Measurements from ENCODE around the gene MYO16.
"Not testable (repeated sequence)": the region's sequence is repeated elsewhere in the genome, so short reads cannot be mapped to it uniquely, and the experiment has no call there.

MYO16 gene

DNA sequence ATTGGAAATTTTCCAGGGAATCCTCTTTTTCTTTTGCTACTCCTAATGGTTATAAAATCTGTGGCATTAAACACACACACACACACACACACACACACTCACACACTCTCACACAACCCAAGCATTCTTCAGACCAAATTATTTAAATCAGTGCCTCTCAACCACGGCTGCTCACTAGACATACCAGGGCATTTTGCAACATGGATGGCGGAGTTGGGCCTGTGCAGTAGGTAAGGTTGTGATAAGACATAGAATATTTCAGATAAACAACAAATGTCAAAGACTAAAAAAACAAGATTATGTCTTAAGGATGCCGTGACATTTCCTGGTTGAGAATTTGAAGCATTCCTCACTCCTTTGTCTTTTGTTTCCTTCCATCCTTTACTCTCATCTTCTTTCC lies 443.1 kb downstream of the MYO16 start:
- DNase-seq (ENCODE audit: low spot score), result no peak

DNA sequence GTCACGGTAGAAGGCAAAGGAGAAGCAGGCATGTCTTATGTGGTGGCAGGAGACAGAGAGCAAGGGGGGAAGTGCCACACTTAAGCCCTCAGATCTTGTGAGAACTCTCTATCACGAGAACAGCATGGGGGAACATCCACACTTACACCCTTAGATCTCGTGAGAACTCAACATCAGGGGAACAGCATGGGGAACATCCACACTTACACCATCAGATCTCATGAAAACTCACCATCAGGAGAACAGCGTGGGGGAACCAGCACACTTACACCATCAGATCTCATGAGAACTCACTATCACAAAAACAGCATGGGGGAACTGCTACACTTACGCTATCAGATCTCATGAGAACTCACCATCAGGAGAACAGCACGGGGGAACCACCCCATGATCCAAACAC lies 445.0 kb downstream of the MYO16 start:
- no peak for DNase-seq (ENCODE audit: low spot score)

DNA sequence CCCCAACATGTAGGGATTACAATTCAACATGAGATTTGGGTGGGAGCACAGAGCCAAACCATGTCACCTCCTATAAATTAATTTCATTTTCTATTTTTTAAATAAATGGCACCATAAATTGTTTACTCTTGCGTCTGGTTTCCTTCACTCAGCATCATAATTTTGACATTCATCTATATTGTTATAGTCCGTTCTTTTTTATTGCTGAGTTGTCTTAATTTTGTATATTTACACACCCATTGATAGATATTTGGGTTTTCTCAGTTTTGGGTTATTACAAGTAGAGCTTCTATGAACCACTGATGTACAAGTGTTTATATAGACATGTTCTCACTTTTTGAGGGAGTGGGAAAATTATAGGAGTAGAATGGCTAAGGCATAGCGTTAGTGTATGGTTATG lies 445.4 kb downstream of the MYO16 start:
- DNase-seq (ENCODE audit: low spot score), result no peak

DNA sequence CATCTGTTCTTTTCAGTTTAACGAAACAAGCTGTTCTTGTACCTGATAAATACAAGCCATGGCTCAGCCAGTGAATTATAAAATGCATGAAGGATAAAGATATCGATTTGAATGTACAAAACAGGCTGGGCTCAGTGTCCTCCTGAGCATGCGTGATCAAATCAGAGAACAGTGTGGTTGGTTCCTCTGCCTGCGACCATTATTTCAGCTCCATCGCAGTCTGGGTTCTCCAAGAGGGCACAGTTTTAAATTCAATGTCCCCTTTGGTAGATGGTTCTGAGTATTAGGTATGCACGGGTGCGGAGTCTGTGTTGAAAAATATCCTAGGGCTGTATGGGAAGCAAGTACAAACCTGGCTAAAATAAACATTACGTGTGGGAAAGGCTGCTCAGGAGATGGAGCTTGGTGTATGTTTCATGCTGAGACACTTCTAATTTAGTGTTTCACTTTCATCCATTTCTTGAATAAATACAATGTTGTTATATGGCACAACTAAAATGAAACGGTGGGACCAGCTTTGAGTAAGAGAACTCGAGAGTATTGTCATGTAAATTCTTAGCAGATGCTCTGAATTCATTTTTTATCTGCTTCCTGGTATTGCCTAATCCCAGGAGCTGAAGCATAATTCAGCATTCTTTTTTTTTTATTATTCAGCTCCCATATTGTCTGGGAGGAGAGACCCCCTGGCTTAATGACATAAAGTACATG lies 458.7 kb downstream of the MYO16 start:
- DNase-seq (ENCODE audit: low spot score), result no peak

DNA sequence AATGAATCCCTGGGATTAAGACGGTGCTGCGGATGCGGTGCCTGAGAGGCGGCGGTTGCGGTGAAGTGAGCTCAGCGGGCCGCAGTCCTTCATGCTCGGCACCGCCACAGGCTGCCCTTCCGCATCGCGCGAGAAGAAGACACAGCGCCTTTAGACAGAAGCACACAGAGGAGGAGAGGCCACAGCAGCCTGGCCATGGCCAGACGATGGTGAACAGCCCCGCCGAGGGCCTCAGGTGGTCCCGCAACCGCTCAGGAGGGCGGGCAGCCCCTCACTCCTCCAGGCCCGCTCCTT lies 459.2 kb downstream of the MYO16 start:
- no peak for DNase-seq (ENCODE audit: low spot score)

DNA sequence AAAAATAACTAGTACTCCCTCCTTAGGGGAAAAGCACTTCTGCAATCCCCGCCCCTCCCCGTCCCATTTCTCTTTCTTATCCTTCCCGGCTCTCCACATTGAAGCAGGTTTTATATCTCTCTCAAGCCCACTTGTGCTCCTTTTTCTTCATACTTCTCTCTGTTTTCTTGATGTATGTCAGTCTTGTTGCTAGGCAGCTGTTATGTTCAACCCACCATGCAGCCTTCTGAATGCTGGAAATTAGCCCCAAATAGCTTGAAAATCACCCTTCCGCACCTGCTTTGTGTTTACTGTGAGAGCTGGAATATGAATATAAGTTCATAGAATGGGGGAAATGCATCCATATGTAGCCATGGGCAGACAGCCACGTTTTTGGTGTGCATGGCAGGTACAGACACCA lies 461.4 kb downstream of the MYO16 start:
- no peak for DNase-seq (ENCODE audit: low spot score)

DNA sequence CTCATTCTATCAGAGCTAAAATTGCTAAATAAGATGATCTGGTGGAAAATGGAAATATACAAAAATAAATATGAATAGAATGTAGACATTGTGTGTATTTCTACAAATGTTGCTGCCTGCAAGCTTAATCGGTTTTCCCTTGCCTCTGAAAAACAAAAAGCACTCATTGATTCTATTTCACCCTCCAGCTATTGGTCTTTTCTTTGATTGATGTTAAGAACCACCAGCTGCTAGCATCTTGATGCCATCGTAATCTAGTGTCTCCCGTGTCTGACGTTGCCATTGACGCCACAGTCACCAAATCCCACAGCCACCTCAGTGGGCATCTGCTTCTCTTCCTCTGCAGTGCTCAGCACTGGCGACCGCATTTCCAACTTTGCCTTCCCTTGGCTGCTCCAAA lies 461.8 kb downstream of the MYO16 start:
- DNase-seq (ENCODE audit: low spot score), result no peak

DNA sequence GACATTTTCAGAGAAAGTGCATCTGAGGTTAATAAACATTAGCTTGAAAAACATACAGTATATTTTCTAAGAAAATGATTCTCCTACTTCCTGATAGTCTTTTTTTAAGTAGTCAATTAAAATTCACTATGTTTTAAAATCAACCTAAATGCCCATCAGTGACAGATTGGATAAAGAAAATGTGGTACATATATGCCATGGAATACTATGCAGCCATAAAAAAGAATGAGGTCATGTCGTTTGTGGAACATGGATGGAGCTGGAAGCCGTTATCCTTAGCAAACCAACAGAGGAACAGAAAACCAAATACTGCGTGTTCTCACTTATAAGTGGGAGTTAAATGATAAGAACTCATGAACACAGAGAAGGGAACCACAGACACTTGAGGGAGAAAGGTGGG lies 462.8 kb downstream of the MYO16 start:
- not testable (repeated sequence) for DNase-seq (ENCODE audit: low spot score)

DNA sequence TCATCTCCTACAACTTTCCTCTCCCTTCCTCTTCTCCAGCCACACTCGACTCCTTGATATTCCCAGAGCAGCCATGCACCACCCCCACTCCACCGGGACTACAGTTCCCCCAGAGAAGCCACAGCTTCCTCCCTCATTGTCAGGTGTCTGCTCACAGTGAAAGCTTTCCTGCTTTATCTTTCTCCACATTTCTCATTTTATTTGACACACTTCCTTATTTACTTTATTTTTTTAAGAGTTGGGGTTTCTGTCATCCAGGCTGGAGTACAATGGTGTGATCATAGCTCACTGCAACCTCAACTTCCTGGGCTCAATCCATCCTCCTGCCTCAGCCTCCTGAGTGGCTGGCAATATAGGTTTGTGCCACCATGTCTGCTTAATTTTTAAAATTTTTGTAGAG lies 464.6 kb downstream of the MYO16 start:
- DNase-seq (ENCODE audit: low spot score), result no peak

DNA sequence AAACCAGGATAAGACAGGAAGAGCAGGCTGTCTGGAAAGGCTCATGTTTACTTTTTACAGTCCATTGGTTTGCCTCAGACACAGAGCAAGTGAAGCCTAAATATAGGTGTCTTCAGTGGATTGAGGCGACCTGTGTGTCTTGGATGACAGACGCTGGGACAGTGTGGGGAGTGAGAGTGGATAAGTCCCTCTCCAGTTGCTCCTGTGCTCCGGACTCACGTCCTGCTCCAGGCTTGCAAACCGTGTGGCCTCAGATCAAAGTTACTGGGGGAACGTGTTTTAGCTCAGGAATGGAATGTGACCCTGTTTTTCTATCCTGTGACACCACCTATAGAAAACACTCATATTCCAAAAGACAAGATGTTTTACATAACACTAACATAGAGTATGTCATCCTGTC lies 465.7 kb downstream of the MYO16 start:
- no peak for DNase-seq (ENCODE audit: low spot score)

DNA sequence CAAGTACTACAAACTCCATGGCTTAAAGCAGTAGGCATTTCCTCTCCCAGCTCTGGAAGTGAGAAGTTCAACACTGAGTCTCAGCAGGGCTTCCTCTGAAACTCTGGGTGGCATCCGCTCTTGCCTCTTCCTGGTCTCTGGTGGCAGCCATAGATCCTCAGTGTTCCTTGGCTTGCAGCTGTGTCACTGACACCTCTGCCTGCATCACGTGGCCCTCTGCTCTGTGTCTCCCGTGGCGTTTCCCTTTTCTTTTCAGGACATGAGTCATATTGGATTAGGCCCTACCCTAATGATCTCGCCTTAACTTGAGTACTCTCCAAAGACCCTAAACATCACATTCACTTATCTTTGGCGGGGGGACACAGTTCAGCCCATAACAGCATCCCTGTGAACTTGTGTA lies 466.7 kb downstream of the MYO16 start:
- no peak for DNase-seq (ENCODE audit: low spot score)

DNA sequence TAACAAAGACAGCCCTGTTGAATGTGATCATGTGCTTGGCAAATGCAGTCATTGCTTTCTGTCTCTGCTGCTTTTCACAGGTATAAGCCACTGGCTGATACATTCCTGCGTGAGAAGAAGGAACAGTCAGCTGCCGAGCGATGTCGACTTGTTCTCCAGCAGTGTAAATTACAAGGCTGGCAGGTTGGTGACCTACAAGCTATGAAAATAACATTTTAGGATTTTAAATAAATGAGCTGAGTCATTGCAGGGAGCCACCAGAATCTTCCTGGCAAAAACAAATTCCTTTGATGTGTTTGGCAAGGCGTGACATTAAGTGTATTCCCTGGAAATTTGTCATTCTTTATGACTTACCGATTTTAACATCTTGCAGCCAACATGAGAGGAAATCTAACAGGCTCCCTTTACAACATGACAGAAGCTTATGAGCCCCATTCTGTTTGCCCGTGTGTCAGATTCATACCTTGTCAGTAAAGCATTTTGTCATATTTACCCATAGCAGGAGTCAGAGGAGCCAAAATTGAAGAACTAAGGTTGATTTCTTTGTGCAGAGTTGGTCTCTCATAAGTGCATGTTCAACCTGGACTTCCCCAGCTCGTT lies 471.4 kb downstream of the MYO16 start:
- peak; percentile 72 for DNase-seq (ENCODE audit: low spot score)

DNA sequence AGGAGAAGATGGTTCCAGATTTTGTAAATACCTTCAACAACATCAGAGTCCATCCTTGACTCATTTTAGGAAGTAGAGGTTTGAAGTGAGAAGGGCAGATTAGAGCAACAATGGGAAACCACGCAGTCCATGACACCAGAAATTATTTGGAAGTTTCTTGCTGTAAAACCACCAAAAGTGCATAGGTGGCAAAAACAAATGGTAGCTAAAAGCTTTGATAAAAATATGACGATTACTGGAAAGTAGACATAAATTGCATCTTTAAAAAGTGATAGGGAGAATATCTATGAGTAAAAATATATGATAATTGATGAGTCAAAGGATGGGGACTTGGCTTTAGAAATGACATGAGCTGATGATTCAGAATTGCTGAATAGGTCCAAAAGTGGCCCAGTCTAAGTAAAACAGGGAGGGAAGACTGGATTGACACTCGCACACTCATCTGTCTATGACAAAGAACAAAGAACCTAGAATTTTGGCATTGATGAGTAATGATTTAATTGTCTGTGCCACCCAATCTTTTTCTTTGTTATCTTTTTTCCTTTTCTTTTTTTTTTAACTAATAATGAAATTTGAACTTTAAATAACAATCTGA lies 472.2 kb downstream of the MYO16 start:
- no peak for DNase-seq (ENCODE audit: low spot score)

DNA sequence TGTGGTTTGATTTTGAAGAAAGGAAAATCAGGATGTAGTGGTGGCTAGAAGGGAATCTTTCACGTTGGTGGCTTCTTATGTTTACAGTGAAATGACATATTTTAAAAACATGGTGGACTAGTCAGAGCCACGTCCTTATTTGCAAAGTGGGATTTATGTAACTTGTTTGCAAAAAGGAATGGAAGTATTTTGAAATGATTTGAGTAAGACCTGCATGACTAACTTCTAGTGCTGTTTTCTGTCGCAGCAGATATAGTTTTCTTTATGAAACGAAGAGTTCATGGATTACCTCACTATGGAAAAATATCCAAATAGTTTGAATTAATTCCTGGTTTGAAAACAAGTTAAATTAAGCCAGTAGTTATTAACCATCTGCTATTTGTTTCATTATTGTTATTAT lies 476.5 kb downstream of the MYO16 start:
- DNase-seq (ENCODE audit: low spot score), result no peak

DNA sequence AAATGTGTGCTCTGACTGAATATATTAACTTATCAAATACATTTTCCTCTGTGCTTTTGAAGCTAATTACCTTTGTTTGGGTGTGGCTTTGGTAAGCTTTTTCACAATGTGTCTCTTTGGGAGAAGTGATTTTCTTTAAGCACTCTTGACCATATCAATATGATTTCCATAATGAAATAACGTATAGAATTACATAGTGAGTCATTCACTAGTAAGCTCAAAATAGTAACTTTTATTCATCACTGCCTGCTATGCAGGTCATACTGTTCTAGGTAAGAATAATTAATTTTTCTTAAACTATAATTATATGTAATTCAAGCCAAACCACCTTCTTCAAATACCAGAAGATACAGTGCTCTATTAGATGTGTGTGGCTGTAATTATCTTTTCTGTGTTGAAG lies 480.7 kb downstream of the MYO16 start:
- DNase-seq (ENCODE audit: low spot score), result no peak

DNA sequence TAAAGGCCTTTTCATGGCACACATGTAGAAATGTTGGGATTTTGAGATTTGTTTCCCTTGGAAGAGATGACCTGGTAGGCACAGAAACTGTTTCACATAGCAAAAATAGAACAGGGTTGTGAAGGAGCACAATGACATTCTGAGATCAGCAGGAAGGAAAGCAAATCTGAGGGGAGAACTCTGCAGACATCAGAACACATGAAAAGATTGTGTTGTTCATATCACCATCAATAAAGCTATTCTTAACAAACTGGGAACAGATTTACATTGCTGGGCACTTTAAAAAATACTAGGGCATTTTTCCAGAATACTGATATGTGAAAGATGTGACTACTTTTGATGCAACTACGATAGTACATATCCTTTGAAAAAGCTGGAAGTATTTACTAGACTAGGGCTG lies 481.7 kb downstream of the MYO16 start:
- no peak for DNase-seq (ENCODE audit: low spot score)

DNA sequence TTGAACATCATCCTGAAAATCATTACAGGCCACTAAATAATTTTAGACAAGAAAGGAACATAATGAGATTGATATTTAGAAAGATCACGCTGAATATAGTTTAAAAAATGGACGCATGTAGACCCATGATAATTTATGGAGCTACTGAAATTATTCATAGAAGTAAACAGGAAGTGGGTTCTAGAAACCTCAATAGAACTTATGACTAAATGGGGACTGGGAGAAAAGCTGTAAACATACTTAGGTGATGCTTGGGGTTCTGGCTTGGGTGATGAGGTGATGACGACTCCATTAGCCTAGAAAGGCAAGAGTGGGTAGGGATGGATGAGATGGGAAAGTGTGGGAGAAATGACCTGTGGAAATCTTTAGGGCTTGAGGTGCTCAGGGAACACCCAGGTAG lies 484.0 kb downstream of the MYO16 start:
- DNase-seq (ENCODE audit: low spot score), result no peak

DNA sequence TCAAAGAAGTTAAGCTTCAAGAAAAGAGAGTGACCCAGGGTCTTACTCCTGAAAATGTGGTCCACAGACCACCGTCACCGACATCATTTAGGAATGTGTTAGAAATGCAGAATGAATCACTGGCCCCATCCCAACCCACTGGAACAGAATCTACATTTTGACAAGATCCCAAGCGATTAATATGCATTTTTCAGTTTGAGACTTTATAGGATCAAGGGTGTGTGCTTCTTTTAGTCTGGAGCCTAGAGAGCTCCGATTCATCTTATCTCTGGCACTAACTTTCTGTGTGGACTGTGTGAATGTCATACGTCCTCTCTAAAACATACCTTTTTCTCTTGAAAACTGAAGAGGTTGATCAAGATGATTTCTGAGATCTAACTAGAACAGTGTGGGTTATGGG lies 484.8 kb downstream of the MYO16 start:
- DNase-seq (ENCODE audit: low spot score), result no peak

DNA sequence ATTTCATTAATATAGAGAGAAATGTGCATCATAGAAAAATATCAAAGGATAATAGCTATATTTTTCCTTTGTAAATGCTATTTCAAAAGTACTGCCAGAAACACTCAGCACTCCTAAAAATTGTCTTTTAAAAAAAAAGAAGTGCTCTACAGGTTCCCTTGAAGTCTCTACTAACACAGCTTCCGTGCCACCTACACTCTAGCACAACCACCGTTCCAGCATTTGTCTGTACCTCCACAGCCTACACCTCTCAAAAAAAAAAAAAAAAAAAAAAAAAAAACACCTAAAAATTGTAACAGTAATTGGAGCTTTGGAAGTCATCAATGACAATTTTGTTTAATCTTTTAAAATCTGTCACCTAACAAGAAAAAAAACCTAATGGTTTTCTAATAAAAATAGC lies 485.6 kb downstream of the MYO16 start:
- no peak for DNase-seq (ENCODE audit: low spot score)

DNA sequence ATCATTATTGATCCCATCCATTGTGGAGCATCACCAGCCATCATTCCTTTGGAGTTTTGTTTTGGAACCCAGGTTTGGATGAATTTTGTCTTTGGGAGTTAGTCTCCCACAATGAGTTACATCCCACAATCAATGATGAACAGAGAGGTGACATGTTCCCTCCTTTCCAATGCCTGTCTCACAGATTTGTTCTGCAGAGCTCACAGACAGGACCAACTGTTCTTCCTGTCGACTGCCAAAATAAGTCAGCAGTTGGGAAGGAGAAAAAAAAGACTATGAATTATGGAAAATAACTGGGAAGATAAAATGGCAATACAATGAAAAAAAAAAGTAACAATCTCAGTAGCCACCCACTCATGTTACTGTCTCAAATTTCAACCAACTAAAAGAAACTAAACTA lies 489.1 kb downstream of the MYO16 start:
- no peak for DNase-seq (ENCODE audit: low spot score)

DNA sequence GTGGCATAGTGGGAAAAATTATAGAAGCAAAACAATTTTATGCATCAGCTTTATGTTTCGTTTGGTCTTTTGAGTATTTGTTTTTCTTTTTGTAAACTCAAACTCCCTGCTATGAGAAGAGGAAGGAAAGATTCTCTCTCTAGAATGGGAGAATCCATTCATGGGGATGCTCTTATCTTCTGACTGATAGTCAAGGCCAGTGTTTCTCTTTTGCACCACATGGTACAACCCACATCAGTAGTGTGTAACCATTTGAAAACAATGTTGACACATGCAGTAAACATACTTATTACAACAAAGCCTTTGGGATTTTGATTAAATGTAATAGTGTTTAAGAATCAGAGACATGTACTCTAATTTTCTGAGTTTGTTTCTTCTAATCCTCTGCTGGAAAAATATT lies 490.5 kb downstream of the MYO16 start:
- DNase-seq (ENCODE audit: low spot score), result no peak

DNA sequence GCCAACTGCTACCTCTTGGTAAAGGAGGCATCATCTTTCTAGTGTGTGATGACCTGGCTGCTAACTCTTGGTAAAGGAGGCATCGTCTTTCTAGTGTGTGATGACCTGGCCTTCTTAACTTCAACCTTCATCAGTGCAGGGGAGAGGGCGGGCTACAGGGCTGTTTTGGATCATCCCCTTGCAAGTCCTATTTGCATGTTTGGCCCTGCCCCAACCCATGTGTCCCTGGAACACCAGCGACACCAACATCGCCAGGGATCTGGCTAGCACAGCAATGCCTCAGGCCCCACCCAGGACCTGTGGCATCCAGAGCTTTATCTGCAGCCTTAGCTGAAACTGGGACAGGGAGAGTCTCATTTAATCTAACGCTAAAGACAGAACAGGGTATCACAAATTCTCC lies 492.4 kb downstream of the MYO16 start:
- no peak for DNase-seq (ENCODE audit: low spot score)

DNA sequence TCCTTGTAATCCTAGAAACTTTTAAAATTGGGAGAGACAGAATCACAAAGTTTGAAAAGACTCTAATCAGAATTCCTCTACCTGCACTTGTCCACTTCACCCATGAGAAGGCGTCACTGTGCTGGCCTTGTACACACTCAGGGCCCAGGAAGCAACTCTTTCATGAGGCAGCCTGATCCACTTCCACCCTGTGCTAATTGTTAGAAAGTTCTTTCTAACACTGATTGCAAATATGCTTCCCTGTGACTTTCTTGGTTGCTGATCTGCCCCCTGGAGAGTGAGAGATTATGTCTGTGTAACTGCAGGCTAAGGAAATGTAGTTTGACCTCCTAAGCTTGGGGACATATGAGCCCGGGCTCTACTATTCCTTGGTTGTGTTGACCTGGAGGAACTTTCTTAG lies 494.6 kb downstream of the MYO16 start:
- DNase-seq (ENCODE audit: low spot score), result no peak

DNA sequence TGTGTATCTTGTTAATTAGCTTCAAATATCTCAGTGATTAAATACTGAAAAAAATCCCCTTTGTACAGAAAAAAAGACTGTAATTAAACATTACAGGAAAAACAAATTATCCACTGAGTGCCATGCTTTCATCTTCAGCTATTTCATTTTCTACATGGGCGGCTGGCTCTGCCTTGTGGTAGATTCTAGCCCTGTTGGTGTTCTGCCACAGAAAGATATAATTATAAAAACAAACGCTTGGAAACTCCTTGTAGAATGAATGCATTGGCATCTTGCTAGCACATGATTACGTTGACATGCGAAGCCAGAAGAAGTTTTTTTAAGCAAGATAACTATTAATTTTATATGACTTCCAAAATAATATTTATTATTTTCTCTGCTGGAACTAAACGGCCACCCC lies 496.8 kb downstream of the MYO16 start:
- DNase-seq (ENCODE audit: low spot score), result no peak
